NB4 (cell line): Measurements from ENCODE around the gene COX5B.
"Not testable (repeated sequence)": the region's sequence is repeated elsewhere in the genome, so short reads cannot be mapped to it uniquely, and the experiment has no call there.

ENCODE experiments used
- MAX ChIP-seq: IDR thresholded peaks from 2 replicates; pipeline ENCODE4 v1.6.1; 2011; ENCODE audit warnings: low read depth, low read length
- POLR2A ChIP-seq: IDR thresholded peaks from 2 replicates; pipeline ENCODE4 v1.6.1; 2011; ENCODE audit warnings: mild to moderate bottlenecking; ENCODE audit not compliant: insufficient read length; ENCODE audit errors: extremely low read depth

GRCh38 chr2:97596180-97596579, 49.7 kb upstream of the COX5B start:
- not testable (repeated sequence) for TF ChIP-seq POLR2A, MAX
